ENCODE measurements around the gene TMEM190.

The TMEM190 gene

DNA sequence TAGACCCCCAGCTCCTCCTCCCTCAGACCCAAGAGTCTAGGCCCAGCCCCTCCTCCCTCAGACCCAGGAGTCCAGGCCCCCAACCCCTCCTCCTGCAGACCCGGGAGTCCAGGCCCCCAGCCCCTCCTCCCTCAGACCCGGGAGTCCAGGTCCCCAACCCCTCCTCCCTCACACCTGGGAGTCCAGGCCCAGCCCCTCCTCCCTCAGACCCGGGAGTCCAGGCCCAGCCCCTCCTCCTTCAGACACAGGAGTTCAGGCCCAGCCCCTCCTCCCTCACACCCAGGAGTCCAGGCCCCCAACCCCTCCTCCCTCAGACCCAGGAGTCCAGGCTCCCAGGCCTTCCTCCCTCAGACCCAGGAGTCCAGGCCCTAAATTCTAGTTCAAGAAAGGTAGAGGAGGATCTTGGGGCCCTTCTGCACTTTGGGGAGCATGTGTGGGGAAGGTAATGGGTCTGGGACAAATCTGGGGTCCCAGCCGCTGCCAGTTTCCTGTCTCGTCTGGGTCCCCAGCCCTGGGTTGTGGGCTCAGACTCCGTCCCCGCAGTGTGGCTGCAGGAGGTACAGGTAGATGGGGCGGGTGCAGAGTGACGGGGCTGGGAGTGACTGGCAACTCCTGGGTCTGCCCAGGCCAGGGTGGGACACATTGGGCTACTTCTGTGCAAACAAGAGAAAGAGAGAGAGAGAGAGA is 3.2 kb upstream of the TMEM190 start:
- Histone ChIP-seq H3K9me3 (ENCODE audit: control insufficient read depth, insufficient read depth, low read depth, low read length) (no peaks in the 10 kb centered on the region), H3K4me3 (ENCODE audit: low read depth, low read length) (no peak overlapping the region), H3K4me1 (ENCODE audit: control insufficient read depth, insufficient read depth, low read length) (peaks cover 5% of the 10 kb centered on the region; the same call in 1 of the 2 replicates), H3K36me3 (ENCODE audit: control insufficient read depth in 2 of 2, insufficient read depth in 1 of 2, low read length in 2 of 2) (no peaks in the 10 kb centered on the region), H3K27ac (ENCODE audit: extremely low read depth, low read depth, low read length) (no peak overlapping the region)
- TF ChIP-seq GLIS2 (tag by site-specific recombination; IDR thresholded peaks at IDR 0.05), result no peak
- peak; percentile 26; the same call in 1 of the 2 replicates for TF ChIP-seq KLF1 (tag by site-specific recombination; IDR thresholded peaks at IDR 0.05)
- TF ChIP-seq, protein P1, sequence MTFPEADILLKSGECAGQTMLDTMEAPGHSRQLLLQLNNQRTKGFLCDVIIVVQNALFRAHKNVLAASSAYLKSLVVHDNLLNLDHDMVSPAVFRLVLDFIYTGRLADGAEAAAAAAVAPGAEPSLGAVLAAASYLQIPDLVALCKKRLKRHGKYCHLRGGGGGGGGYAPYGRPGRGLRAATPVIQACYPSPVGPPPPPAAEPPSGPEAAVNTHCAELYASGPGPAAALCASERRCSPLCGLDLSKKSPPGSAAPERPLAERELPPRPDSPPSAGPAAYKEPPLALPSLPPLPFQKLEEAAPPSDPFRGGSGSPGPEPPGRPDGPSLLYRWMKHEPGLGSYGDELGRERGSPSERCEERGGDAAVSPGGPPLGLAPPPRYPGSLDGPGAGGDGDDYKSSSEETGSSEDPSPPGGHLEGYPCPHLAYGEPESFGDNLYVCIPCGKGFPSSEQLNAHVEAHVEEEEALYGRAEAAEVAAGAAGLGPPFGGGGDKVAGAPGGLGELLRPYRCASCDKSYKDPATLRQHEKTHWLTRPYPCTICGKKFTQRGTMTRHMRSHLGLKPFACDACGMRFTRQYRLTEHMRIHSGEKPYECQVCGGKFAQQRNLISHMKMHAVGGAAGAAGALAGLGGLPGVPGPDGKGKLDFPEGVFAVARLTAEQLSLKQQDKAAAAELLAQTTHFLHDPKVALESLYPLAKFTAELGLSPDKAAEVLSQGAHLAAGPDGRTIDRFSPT (tag by site-specific recombination; IDR thresholded peaks at IDR 0.05), result peak; percentile 40; the same call in 1 of the 2 replicates
- peak; percentile 38; the same call in 1 of the 2 replicates for TF ChIP-seq SP2 (tag by site-specific recombination; IDR thresholded peaks at IDR 0.05)
- ChIA-PET CTCF (interaction anchor here (0.9 to 1.4 kb wide), 3 partner anchors 34 to 260 kb away, joined by 3 to 10 read pairs (median 5); partner anchors contain the start of gene KMT5C), POLR2A (interaction anchor here (0.8 to 1.8 kb wide), 9 partner anchors 9 to 114 kb away, joined by 3 to 12 read pairs (median 4); partner anchors contain the start of genes HSPBP1, KMT5C, PPP6R1 and TMEM238)

DNA sequence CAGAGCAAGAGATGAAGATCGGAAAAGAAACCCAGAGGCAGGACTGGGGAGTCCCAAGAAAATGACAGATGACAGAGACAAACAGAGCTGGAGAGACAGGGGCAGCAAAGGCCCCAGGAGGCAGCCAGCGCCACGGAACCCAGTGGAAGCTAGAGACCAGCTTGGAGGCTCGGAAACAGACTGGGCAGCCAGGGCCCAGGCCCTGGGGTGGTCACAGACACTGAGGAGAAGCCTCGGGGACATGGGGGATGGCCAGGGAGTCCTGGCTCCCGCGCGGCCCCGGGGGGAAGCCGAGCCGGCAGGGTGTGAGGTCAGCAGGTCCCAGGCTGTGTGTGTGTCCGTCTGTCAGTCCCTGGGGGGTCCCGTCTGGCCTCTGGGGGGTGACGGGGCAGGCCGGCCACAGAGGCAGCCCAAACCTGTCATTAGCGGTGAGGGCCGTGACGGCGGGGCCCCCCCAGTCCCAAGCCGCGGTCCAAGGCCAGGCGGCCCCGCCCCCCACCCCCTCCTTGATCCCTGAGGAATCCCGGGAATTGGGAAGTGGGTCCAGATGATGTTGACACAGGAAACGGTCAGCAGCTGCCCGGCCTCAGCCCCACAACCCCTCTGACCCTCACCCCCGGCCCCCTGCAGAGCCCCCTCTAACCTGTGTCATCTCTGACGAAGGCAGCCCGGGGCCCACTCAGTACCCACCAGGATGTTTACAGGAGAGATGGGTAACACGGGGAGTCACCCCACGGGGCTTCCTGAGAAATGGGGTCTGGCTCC is 2.5 kb upstream of the TMEM190 start:
- no peaks in the 10 kb centered on the region for H3K36me3 ChIP-seq (ENCODE audit: control insufficient read depth in 2 of 2, insufficient read depth in 1 of 2, low read length in 2 of 2)
- H3K9me3 ChIP-seq (ENCODE audit: control insufficient read depth, insufficient read depth, low read depth, low read length), result no peaks in the 10 kb centered on the region
- no peak overlapping the region for H3K27ac ChIP-seq (ENCODE audit: extremely low read depth, low read depth, low read length)
- no peak overlapping the region for H3K4me3 ChIP-seq (ENCODE audit: low read depth, low read length)
- CTCF ChIA-PET, result interaction anchor here (1.4 kb wide), 1 partner anchor 35 kb away, joined by 5 read pairs; the partner anchor contains the start of gene KMT5C
- peaks cover 5% of the 10 kb centered on the region; the same call in 1 of the 2 replicates for H3K4me1 ChIP-seq (ENCODE audit: control insufficient read depth, insufficient read depth, low read length)
- POLR2A ChIA-PET, result interaction anchor here (0.6 kb wide), 1 partner anchor 26 kb away, joined by 4 read pairs; no protein-coding TSS in a partner anchor
- TF ChIP-seq ZNF138 (tag by site-specific recombination; IDR thresholded peaks at IDR 0.05; ENCODE audit: borderline replicate concordance) (no peak), TCF7L2 (IDR thresholded peaks at IDR 0.05; ENCODE audit: borderline replicate concordance, low read depth, low read length) (no peak), ZBTB8A (tag by site-specific recombination; IDR thresholded peaks at IDR 0.05) (no peak), ZNF10 (tag by site-specific recombination; IDR thresholded peaks at IDR 0.05) (no peak), ZFP3 (tag by site-specific recombination; IDR thresholded peaks at IDR 0.05; ENCODE audit: low read depth) (no peak), TRIM28 (IDR thresholded peaks at IDR 0.05; ENCODE audit: borderline replicate concordance, low read length) (no peak), GLIS2 (tag by site-specific recombination; IDR thresholded peaks at IDR 0.05) (peak; percentile 72), ZNF623 (tag by site-specific recombination; IDR thresholded peaks at IDR 0.05) (no peak), ZNF837 (tag by site-specific recombination; IDR thresholded peaks at IDR 0.05) (no peak), GLIS1 (tag by site-specific recombination; IDR thresholded peaks at IDR 0.05) (peak; percentile 95), ZIC2 (tag by site-specific recombination; IDR thresholded peaks at IDR 0.05) (peak; percentile 67; the same call in 1 of the 2 replicates), ZNF548 (tag by site-specific recombination; IDR thresholded peaks at IDR 0.05) (no peak), ZNF658 (tag by site-specific recombination; IDR thresholded peaks at IDR 0.05) (no peak)
- TF ChIP-seq, protein P2, sequence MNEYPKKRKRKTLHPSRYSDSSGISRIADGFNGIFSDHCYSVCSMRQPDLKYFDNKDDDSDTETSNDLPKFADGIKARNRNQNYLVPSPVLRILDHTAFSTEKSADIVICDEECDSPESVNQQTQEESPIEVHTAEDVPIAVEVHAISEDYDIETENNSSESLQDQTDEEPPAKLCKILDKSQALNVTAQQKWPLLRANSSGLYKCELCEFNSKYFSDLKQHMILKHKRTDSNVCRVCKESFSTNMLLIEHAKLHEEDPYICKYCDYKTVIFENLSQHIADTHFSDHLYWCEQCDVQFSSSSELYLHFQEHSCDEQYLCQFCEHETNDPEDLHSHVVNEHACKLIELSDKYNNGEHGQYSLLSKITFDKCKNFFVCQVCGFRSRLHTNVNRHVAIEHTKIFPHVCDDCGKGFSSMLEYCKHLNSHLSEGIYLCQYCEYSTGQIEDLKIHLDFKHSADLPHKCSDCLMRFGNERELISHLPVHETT (tag by site-specific recombination; IDR thresholded peaks at IDR 0.05), result no peak
- TF ChIP-seq, protein P1 (tag by site-specific recombination; IDR thresholded peaks at IDR 0.05), result no peak
- TF ChIP-seq, protein P3, sequence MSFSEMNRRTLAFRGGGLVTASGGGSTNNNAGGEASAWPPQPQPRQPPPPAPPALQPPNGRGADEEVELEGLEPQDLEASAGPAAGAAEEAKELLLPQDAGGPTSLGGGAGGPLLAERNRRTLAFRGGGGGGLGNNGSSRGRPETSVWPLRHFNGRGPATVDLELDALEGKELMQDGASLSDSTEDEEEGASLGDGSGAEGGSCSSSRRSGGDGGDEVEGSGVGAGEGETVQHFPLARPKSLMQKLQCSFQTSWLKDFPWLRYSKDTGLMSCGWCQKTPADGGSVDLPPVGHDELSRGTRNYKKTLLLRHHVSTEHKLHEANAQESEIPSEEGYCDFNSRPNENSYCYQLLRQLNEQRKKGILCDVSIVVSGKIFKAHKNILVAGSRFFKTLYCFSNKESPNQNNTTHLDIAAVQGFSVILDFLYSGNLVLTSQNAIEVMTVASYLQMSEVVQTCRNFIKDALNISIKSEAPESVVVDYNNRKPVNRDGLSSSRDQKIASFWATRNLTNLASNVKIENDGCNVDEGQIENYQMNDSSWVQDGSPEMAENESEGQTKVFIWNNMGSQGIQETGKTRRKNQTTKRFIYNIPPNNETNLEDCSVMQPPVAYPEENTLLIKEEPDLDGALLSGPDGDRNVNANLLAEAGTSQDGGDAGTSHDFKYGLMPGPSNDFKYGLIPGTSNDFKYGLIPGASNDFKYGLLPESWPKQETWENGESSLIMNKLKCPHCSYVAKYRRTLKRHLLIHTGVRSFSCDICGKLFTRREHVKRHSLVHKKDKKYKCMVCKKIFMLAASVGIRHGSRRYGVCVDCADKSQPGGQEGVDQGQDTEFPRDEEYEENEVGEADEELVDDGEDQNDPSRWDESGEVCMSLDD (tag by site-specific recombination; IDR thresholded peaks at IDR 0.05), result 0 out of 2 replicates have a peak, but pooled peaks have one; percentile 33
- TF ChIP-seq, protein P4, sequence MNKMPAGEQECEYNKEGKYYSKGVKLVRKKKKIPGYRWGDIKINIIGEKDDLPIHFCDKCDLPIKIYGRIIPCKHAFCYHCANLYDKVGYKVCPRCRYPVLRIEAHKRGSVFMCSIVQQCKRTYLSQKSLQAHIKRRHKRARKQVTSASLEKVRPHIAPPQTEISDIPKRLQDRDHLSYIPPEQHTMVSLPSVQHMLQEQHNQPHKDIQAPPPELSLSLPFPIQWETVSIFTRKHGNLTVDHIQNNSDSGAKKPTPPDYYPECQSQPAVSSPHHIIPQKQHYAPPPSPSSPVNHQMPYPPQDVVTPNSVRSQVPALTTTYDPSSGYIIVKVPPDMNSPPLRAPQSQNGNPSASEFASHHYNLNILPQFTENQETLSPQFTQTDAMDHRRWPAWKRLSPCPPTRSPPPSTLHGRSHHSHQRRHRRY (tag by site-specific recombination; IDR thresholded peaks at IDR 0.05), result no peak
- TF ChIP-seq, protein P5, sequence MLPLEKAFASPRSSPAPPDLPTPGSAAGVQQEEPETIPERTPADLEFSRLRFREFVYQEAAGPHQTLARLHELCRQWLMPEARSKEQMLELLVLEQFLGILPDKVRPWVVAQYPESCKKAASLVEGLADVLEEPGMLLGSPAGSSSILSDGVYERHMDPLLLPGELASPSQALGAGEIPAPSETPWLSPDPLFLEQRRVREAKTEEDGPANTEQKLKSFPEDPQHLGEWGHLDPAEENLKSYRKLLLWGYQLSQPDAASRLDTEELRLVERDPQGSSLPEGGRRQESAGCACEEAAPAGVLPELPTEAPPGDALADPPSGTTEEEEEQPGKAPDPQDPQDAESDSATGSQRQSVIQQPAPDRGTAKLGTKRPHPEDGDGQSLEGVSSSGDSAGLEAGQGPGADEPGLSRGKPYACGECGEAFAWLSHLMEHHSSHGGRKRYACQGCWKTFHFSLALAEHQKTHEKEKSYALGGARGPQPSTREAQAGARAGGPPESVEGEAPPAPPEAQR (tag by site-specific recombination; IDR thresholded peaks at IDR 0.05), result no peak

Data from HEK293 (cell line).